NCI-H2081 treated with DMSO at 0.1 percent for 48 hours (cell line): ENCODE measurements around the gene PRR29.

ENCODE experiments used
- DNase-seq: peaks from one replicate; lab custom pipeline; 2025; lab: John Stamatoyannopoulos, UW

The PRR29 gene

DNA sequence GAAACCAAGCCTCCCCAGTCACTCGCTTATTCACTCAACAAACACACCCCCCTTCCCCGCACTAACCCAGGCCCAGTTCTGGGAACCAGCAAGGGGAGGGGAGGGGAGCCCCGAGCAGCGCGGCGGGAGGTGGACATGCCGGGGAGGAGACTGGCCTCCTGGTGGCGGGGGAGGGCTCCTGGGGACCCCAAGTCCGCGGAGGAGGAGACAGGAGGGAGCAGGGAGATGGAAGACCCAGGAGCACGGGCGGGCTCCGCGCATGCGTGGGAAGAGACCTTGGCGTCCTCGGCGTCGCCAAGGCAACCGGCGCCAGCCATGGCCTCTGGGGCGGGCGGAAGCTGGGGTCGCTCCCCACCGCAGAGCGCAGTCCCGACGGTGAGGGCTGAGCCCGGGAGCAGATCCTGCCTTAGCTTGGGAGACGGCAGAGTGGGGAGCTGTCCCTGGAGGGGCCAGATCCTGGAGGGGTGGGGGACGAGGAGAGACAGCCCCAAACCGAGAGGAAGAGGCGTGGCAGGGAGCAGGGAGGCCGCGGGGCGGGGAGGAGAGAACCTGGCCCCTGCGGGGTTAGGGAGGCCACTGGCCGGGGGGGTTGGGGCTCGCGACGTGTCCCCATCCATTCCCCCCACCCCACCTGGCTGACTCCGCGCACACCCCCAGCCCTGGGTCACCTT is at the start of gene PRR29:
Gene PRR29, plus strand, starts transcription at position 302 of the 671 bp plus-strand sequence. Its CDS starts 14 bp downstream, at position 316.
- DNase-seq = no peak

GRCh38 chr17:63948521-63948920 is 49.6 kb upstream of the PRR29 start:
- no peak for DNase-seq

DNA sequence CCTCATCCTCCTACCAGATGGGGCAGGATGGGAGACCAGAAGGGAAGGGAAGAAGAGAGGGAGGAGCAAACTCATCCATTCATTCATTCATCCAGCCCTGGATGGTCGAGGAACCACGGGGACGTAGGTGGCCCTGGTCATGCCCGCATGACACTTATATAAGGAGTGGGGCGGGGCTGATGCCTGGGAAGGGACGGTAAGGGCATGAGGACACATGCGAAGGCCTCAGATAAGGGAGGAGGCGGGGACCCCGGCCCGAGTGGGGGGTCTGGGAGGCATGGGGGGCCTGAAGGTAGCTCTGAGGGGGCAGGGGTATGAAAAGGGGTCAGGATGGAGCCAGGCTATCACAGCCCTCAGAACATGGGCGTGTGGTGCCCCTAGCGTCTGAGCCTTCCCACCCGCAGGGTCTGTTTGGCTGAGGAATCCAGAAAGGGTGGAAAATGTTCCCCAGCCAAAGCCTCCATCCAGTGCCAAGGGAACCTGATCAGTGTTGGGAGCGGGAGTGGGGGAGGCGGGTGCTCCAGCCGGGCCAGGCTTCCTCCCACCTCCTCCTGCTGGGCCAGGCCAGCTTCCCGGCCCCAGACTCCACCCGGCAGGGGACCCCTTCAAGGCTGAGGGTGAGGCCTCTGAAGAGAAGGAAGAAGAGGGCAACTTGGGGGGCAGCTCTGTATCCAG is 48.4 kb upstream of the PRR29 start:
- no peak for DNase-seq

- DNase-seq = no peak
These were observed 46.9 kb upstream of the PRR29 start for GRCh38 chr17:63950940-63951907.

DNA sequence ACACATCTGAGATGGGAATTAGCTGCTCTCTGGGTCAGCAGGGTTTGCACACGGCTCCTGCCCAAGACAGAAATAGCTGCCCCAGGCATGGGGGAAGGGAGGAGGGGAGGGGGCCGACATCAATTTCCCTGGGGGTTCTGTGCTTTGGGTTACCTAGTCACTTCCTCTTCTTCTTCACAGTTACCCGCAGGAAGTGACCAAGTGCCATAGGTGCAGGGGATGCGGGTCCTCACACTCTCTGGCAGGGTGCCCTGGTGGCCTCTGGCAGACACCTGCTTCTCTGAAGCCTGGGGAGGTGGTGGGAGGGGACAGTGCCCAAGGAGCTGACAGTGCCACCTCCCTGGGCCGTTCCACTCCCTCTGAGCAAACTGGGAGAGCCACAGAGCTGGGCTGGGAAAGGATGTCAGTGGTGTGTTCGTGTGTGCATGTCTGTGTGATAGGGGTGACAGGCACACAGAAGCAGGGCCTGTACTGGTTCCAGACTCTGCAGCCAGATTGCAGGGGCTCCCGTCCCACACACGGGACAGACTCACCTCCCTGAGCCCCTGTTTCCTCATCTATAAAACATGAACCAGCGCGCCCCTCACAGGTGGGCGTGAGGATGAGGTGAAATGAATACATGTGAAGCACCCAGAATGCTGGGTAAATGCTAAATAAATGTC is 43.6 kb upstream of the PRR29 start:
- no peak for DNase-seq

GRCh38 chr17:63955232-63955631 is 42.9 kb upstream of the PRR29 start:
- no peak for DNase-seq

DNA sequence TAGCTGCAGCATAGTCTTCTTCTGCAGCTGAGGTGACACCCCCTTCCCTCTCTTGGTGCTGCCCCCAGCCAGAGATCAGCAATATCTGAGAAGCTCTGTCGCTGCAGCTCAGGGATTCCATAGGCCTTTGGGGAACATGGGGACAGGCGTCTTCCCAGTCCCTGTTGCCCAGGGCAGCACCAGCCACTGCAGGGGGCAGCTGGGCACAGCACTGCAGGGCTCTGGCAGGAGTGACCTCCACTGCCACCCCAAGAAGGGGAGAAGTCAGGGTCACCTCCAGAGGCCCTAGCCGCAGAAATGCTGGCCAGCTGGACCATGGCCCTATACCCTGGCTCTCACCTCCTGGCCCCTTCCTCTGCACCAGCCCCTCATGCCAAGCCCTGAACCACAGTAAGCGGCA is 42.4 kb upstream of the PRR29 start:
- DNase-seq = no peak

- DNase-seq = no peak
These were observed 41.7 kb upstream of the PRR29 start for GRCh38 chr17:63956296-63956920.

GRCh38 chr17:63960006-63960405 is 38.1 kb upstream of the PRR29 start:
- DNase-seq = no peak

- no peak for DNase-seq
These were observed 37.7 kb upstream of the PRR29 start for GRCh38 chr17:63960430-63960829.

DNA sequence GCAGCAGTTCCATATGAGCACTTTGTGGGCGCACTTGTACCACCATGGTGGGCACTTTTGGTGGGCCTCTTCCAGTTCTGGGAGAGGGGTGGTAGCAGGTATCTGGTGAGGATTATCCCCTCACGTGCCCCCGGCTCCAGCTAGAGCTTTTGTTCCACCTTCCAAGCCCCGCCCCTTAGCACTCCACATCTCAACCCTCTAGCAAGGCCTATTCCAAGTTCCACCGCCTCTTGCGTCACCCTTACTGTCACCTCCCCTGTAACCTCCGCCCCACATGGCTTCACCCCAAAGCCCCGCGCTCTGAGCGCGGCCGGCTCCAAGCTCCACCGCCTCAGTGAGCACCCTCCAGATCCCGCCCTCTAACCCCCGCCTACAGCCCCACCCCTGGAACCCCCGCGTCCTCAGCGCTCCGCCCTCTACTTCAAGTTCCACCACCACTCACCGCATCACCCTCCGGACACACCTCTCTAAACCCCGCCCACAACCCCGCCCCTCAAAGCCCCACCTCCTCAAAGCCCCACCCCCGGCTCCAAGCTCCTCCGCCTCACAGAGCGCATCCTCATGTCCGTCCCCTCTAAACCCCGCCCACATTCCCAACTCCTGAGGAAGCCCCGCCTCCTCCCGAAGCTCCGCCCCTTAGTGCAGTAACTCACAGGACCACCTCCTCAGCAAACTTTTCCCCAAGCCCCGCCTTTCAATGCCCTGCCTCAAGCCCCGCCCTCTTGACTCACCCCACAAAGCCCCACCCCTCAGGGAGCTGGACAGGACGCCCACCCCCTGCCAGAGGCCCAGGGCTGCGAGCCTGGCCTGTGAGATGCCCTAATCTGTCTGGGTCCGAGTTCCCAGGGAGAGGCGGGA is 36.6 kb upstream of the PRR29 start:
- no peak for DNase-seq

GRCh38 chr17:63962298-63962744 is 35.8 kb upstream of the PRR29 start:
- no peak for DNase-seq

DNA sequence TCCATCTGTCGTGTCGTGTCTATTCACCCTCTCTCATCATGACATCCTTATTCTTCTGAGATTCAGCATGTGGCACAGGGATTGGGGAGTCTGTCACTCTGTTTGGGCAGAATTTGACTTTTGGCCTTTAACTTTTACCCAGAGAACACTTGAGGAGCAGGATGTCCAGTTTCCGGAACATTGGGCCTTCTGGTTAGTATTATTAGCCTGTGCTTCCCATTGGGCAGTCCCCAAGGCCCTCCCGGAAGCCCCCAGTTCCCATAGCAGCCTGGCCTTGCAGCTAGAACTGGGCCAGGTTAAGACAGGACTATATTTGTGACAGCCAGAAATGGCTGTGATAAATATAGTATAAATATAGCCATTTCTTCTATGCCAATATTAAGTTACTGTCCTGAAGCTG is 35.0 kb upstream of the PRR29 start:
- DNase-seq = no peak

DNA sequence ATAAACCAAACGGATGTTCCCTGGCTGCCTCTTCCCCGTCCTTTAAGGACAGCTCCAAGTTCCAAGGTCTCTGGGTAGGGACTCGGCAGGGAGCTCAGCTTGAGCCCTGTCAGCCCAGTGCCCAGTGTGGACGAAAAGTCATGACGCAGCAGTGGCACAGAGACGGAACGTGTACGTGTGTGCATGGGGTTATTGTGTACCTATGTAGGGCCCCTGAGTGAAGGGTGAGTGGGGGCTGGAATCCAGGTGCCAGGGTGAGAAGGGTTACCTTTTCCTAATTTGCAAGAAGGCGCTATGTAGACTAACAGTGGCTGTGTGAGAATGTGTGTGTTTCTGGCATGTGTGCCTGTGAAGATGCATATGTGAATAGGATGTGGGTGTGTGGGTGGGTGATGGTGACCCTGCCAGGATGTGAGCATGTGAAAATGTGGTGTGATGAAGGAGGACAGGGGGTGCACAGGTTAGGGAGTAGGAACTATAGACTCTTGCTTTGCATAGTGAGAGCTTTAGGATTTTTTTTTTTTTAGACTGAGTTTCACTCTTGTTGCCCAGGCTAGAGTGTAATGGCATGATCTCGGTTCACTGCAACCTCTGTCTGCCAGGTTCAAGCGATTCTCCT is 31.4 kb upstream of the PRR29 start:
- DNase-seq = no peak

DNA sequence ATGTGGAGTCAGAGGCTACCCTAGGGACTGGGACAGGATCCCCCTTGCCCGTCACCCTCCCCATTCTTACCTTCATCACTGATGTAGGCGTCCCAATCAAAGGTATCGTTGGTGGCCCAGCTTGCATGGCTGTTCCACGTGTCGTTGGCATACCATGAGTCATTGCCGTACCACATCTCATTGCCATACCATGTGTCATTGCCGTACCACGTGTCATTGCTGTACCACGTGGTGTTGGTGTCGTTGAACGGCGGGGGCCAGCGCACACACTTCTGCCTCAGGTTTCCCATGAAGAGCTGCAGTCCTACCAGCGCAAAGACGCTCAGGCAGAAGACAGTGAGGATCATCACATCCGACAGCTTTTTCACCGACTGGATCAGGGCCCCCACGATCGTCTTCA is 30.2 kb upstream of the PRR29 start:
- no peak for DNase-seq

- no peak for DNase-seq
These were observed 28.9 kb upstream of the PRR29 start for GRCh38 chr17:63969278-63969677.

- no peak for DNase-seq
These were observed 25.4 kb upstream of the PRR29 start, which contains the start of gene SCN4A for GRCh38 chr17:63972796-63973195. TSS of gene SCN4A (minus strand) at chr17:63972918. CDS start at chr17:63972841, 77 bp downstream.

DNA sequence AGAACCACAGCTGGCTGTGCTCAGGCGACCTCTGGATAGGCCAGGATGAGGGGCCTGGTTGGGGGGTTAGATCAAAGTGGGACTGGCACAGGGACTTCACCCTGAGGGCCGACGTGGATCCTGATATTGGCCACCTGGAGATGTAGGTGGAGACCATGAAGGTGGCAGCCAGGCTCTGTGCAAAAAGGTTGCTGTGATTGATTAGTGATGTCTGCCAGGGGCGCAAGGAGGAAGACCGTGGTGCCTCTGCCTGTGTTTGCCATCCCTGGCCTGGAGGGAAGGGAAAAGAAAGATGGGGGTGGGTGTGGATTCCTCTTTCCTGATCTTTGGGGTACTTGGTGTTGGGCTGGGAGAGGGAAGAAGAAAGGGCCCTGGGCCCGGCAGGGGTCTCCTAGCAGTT is 24.9 kb upstream of the PRR29 start:
- no peak for DNase-seq

DNA sequence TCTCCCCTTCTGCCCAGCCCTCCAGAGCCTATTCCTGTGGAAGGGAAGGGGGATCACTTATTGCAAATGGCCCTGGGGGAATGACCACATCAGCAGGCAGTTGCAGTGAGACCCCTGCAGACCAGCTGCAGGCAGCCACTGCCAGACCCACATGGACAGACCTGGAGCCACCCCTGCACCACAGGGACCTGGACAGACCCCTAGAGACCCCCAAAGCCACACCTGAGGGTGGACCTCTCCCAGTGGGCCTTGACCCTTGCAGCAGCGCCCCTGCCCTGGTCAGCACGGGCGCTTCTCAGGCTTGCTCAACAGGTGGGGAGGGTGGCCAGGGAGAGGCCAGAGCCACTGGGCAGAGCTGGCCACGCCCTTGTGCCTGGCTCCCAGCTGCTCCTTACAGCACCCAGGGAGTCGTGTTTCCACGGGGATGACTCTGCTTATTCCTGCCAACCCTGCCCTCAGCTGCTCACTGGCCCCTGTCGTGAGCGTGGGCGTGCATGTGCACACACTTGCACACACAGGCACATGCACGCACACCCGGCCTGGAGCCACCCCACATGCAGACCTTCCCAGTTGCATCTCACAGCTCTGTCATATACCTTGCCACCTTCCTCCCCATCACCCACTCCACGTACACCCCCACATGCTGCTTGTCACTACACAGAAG is 24.1 kb upstream of the PRR29 start:
- no peak for DNase-seq
